ENCODE measurements around the gene DGCR8.

The DGCR8 gene

GRCh38 chr22:20148414-20148813 lies 68.4 kb downstream of the DGCR8 start:
- DNase-seq (ENCODE audit: low spot score) = no peak
- CTCF ChIA-PET = no interaction called here
- TF ChIP-seq, protein P1, sequence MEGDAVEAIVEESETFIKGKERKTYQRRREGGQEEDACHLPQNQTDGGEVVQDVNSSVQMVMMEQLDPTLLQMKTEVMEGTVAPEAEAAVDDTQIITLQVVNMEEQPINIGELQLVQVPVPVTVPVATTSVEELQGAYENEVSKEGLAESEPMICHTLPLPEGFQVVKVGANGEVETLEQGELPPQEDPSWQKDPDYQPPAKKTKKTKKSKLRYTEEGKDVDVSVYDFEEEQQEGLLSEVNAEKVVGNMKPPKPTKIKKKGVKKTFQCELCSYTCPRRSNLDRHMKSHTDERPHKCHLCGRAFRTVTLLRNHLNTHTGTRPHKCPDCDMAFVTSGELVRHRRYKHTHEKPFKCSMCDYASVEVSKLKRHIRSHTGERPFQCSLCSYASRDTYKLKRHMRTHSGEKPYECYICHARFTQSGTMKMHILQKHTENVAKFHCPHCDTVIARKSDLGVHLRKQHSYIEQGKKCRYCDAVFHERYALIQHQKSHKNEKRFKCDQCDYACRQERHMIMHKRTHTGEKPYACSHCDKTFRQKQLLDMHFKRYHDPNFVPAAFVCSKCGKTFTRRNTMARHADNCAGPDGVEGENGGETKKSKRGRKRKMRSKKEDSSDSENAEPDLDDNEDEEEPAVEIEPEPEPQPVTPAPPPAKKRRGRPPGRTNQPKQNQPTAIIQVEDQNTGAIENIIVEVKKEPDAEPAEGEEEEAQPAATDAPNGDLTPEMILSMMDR (conservative IDR thresholded peaks at IDR 0.05; ENCODE audit: low read depth) = no peak
- POLR2A ChIA-PET (ENCODE audit: low non-redundant PET) = no interaction called here
- H3K27ac ChIP-seq = no peak overlapping the region

DNA sequence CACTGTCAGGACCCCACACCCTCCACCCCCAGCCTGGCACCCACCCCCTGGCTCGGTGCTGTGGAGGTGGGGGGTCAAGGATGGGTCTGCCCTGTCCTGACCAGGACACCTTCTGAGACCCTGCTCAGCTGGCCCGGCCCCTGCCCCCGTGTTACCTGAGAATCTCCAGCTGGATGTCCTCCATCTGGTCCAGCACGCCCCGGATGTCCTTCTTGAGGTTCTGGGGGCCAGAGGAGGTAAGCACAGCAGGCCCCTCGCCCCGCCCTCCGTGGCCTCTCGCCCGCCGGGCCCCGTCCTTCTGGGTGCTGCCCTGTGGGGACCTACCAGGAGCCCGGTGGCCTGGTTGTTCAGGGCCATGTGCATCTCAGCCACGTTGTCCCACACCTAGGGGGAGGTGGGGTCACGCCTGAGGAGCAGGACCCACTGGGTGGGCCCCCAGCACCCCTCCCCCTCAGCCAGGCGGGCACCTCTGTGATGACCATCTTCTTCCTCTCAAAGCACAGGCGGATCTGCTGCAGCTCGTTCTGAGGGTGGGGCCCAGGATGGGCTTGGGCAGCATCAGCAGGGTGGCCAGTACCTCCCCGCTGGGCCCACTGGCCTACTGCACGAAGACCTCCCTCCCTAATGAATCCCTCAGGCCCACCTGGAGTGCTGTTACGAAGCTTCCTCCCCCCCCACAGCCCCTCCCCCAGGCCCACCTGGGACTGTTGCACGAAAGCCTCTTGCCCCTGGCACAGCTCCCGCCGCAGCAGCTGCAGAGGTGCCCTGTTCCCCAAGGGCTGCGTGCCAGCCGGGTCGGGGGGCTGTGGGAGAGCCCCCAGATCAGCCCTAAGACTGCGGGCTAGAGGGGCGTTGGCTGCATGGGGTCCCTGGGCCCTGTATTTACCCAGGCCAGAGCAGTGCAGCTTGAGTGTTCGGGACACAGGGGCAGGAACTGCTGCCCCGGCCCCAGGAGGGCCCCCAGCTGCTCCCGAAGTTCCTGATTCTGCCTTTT lies 69.5 kb downstream of the DGCR8 start:
- TF ChIP-seq, protein P1 (conservative IDR thresholded peaks at IDR 0.05; ENCODE audit: low read depth) = no peak
- ChIA-PET CTCF (no interaction called here), POLR2A (ENCODE audit: low non-redundant PET) (no interaction called here)

DNA sequence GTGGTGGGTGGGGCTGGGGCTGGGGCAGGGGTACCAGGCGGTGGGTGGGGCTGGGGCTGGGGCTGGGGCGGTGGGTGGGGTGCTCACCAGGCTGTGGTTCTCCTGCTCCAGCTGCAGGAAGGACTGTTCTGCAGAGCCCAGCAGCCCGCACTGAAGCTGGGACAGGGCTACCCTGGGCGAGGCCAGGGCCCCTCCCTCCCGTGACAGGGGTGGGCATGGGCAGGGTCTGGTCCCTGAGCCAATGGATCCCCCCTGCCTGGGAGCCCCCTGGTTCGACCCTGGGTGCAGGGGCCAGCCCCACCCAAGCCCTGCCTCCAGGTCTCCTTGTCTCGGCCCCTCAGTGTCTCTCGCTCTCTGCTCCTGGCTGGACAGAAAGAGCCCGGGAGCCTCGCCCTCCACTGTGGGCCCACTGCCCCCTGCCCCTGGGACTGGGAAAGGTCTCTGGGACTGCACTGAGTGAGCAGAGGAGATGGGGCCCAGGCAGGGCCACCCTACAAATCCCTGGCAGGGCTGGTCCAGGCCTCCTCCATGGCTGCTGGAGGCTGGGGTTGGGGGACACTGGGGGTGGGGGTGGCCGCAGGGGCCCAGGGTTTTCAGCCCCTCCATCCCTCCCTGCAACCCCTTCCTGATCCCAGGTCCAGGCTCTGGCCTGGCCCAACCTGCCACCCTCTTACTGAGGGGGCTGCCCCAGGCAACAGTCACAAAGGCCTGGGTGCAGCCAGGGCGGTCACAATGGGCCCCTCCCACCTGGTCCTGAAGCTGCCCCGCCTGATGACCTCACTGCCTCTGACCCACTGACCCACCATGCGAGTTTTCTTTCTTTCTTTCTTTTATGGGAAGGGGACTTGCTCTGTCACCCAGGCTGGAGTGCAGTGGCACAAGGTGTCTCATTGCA lies 70.6 kb downstream of the DGCR8 start, which contains the start of gene CCDC188:
TSS of gene CCDC188 (minus strand) at position 675 of the 895 bp plus-strand sequence. CDS start at position 606, 69 bp downstream.
- POLR2A ChIA-PET (ENCODE audit: low non-redundant PET) = no interaction called here
- no peak within 1 kb of the TSS for H3K27ac ChIP-seq
- DNase-seq (ENCODE audit: low spot score) = no peak
- CTCF ChIA-PET = interaction anchor here (0.6 kb wide), 1 partner anchor 26 kb away, joined by 4 read pairs; no protein-coding TSS in a partner anchor
- TF ChIP-seq, protein P1 (conservative IDR thresholded peaks at IDR 0.05; ENCODE audit: low read depth) = no peak

More for the DNA sequence above, 69.5 kb downstream of the DGCR8 start:
- H3K27ac ChIP-seq = no peak overlapping the region
- DNase-seq (ENCODE audit: low spot score) = no peak

- POLR2A ChIA-PET (ENCODE audit: low non-redundant PET) = no interaction called here
- no peak for DNase-seq (ENCODE audit: low spot score)
- CTCF ChIA-PET = interaction anchor here (0.6 kb wide), 1 partner anchor 25 kb away, joined by 4 read pairs; no protein-coding TSS in a partner anchor
- TF ChIP-seq, protein P1 (conservative IDR thresholded peaks at IDR 0.05; ENCODE audit: low read depth) = no peak
- H3K27ac ChIP-seq = no peak overlapping the region
Measured at GRCh38 chr22:20151276-20151588, 71.2 kb downstream of the DGCR8 start.

DNA sequence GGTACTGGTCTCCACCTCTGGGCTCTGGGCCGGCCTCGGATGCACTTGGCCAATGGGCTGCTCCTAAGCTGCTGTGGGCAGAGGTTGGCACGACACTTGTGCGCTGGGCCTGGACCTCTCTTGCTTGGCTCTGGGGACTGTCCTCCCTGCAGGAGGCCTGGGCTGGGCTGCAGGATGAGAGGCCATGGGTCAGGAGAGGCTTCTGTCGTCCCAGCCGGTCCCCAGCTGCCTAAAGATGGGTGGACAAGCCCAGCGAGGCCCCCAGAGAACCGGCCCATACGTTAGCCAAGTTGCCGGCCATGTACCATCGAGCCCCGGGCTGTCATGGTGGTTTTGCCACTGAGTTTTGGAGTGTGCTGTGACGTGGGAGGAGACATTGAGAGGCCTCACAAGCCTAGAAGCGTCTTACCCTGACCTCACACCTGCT lies 72.4 kb downstream of the DGCR8 start:
- ChIA-PET CTCF (no interaction called here), POLR2A (ENCODE audit: low non-redundant PET) (no interaction called here)
- H3K27ac ChIP-seq = no peak overlapping the region
- DNase-seq (ENCODE audit: low spot score) = no peak
- TF ChIP-seq, protein P1 (conservative IDR thresholded peaks at IDR 0.05; ENCODE audit: low read depth) = no peak

DNA sequence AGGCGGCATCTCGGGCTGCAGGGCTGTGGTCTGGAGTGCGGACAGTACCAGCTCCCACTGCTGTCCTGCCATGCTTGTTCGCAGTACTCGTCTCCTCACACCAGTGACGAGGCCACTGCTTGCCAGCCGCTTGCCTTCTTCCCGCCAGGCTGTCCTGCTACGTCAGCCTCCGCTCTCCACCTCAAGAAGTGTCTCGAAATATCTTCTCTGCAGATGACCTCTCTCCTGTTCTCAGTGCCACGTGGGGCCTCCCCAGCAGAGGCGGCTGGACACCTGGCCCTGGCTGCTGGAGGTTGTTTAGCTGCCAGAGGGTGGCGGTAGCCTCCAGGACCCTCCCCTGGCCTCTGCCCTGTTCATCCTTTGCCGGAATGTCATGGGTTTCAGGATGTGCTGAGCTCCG lies 73.9 kb downstream of the DGCR8 start:
- ChIA-PET CTCF (no interaction called here), POLR2A (ENCODE audit: low non-redundant PET) (no interaction called here)
- DNase-seq (ENCODE audit: low spot score) = no peak
- TF ChIP-seq, protein P1 (conservative IDR thresholded peaks at IDR 0.05; ENCODE audit: low read depth) = no peak
- no peak overlapping the region for H3K27ac ChIP-seq
